AG10803 (cell line): ENCODE measurements around the gene HHIP.

Experiments
- DNase-seq: peaks from one replicate; pipeline ENCODE4 v3.0.0; 2010; ENCODE audit warnings: low read depth
- H3K4me3 ChIP-seq: 2 replicates; pipeline ENCODE4 v1.5.1; 2011; ENCODE audit warnings: mild to moderate bottlenecking, low read length, control low read depth
- CTCF ChIP-seq: conservative IDR thresholded peaks from 2 replicates; pipeline ENCODE4 v1.5.1; 2011; ENCODE audit warnings: mild to moderate bottlenecking, low read length, control low read depth, inconsistent platforms

The HHIP gene

GRCh38 chr4:144714166-144714565 is 68.2 kb downstream of the HHIP start:
- H3K4me3 ChIP-seq = no peak overlapping the region
- no peak for TF ChIP-seq CTCF
- DNase-seq = no peak

- no peak for TF ChIP-seq CTCF
- no peak for DNase-seq
- H3K4me3 ChIP-seq = no peak overlapping the region
Observed at GRCh38 chr4:144715230-144715629, 69.3 kb downstream of the HHIP start.

GRCh38 chr4:144716778-144717177 is 70.8 kb downstream of the HHIP start:
- H3K4me3 ChIP-seq = no peak overlapping the region
- no peak for TF ChIP-seq CTCF
- no peak for DNase-seq

- no peak for TF ChIP-seq CTCF
- DNase-seq = no peak
- no peak overlapping the region for H3K4me3 ChIP-seq
Observed at GRCh38 chr4:144718958-144719512, 73.1 kb downstream of the HHIP start.

GRCh38 chr4:144720491-144720890 is 74.5 kb downstream of the HHIP start:
- TF ChIP-seq CTCF = no peak
- no peak for DNase-seq
- no peak overlapping the region for H3K4me3 ChIP-seq

- no peak for TF ChIP-seq CTCF
- H3K4me3 ChIP-seq = no peak overlapping the region
- no peak for DNase-seq
Observed at GRCh38 chr4:144721994-144722393, 76.0 kb downstream of the HHIP start.

GRCh38 chr4:144723471-144723870 is 77.5 kb downstream of the HHIP start:
- DNase-seq = no peak
- TF ChIP-seq CTCF = no peak
- no peak overlapping the region for H3K4me3 ChIP-seq
